ENCODE results near the gene VPS35. TPM values are rescaled to one million over a fixed set of nuclear protein-coding genes. Genes with fewer than 3 reads are reported as not detected.

The VPS35 gene
- total and polyA plus RNA-seq, 2 of the 13 experiments (the other 11 are each of a cell fraction or from before 2014, with no cell fraction given) = 30.7 to 136 TPM

GRCh38 chr16:46721885-46722284 lies 32.9 kb upstream of the VPS35 start:
- 0 out of 5 replicates have a peak, but pooled peaks cover 0 to 3% of the 10 kb centered on the region in 2 experiments for H3K27me3 ChIP-seq (ENCODE audit: control insufficient read depth in 1 of 2, insufficient read depth in 2 of 2, low read length in 2 of 2)
- no peak overlapping the region for H3K4me3 ChIP-seq (replicated peaks in 1 of 3; ENCODE audit: insufficient read depth in 1 of 3, low read depth in 2 of 3, low read length in 3 of 3)
- DNase-seq (ENCODE audit: low spot score) (no peak), ATAC-seq (no peak), FAIRE-seq (no peak)
- H3K36me3 ChIP-seq (replicated peaks in 1 of 2; ENCODE audit: control insufficient read depth in 1 of 2, insufficient read depth in 2 of 2, low read length in 2 of 2) = no peaks in the 10 kb centered on the region
- no peak overlapping the region for H2AFZ ChIP-seq (ENCODE audit: low read length)
- H3K27ac ChIP-seq (ENCODE audit: extremely low read length, insufficient read depth, low read length) = no peak overlapping the region
- POLR2A ChIA-PET = no interaction called here
- H3K9me3 ChIP-seq (ENCODE audit: low read length) = no peaks in the 10 kb centered on the region
- in situ Hi-C loops (cut with HindIII; ENCODE audit: extremely low pct_ligation_motif_present, low pct_unique_long_range_greater_than_20kb) (no loop called here), intact Hi-C loops (cut with micrococcal nuclease; ENCODE audit: unreplicated experiment) (no loop called here)
- no peak overlapping the region for H3K9ac ChIP-seq (ENCODE audit: insufficient read depth, low read depth, low read length)
- H3K4me1 ChIP-seq (ENCODE audit: insufficient read depth, low read length) = no peaks in the 10 kb centered on the region
- H3K79me2 ChIP-seq (ENCODE audit: insufficient read depth, low read length) = no peaks in the 10 kb centered on the region
- no peak for TF ChIP-seq MED1 (CRISPR knock-in tag; IDR thresholded peaks at IDR 0.05)
- no peak for TF ChIP-seq RFXAP (CRISPR knock-in tag; IDR thresholded peaks at IDR 0.05; ENCODE audit: borderline replicate concordance)
- TF ChIP-seq ZSCAN30 (CRISPR knock-in tag; IDR thresholded peaks at IDR 0.05) = no peak
- no peak for TF ChIP-seq KLF9 (CRISPR knock-in tag; IDR thresholded peaks at IDR 0.05; ENCODE audit: low read depth)
- no peak for TF ChIP-seq ZNF720 (CRISPR knock-in tag; IDR thresholded peaks at IDR 0.05)
- TF ChIP-seq JARID2 (CRISPR knock-in tag; IDR thresholded peaks at IDR 0.05; ENCODE audit: insufficient replicate concordance) = no peak
- TF ChIP-seq ZNF232 (CRISPR knock-in tag; IDR thresholded peaks at IDR 0.05; ENCODE audit: borderline replicate concordance) = no peak
- BruUV-seq (replicated peaks) = no TSS peak
- H3K4me2 ChIP-seq (ENCODE audit: low read depth, low read length) = no peak overlapping the region
- H4K20me1 ChIP-seq (ENCODE audit: insufficient read depth, low read length) = no peaks in the 10 kb centered on the region
- CTCF ChIA-PET (ENCODE audit: low intra/inter-chr PET ratio, low total read pairs) = no interaction called here
- WGBS (ENCODE audit: low lambda C conversion rate) = 31% methylated on average over 4 of the region's 4 CpGs

GRCh38 chr16:46720619-46721018 lies 31.6 kb upstream of the VPS35 start:
- H3K9me3 ChIP-seq (ENCODE audit: low read length) = no peaks in the 10 kb centered on the region
- H4K20me1 ChIP-seq (ENCODE audit: insufficient read depth, low read length) = no peaks in the 10 kb centered on the region
- 63% methylated on average over 2 of the region's 2 CpGs for WGBS (ENCODE audit: low lambda C conversion rate)
- ChIA-PET POLR2A (no interaction called here), CTCF (ENCODE audit: low intra/inter-chr PET ratio, low total read pairs) (no interaction called here)
- H3K9ac ChIP-seq (ENCODE audit: insufficient read depth, low read depth, low read length) = no peak overlapping the region
- no peaks in the 10 kb centered on the region for H3K79me2 ChIP-seq (ENCODE audit: insufficient read depth, low read length)
- H3K27ac ChIP-seq (ENCODE audit: extremely low read length, insufficient read depth, low read length) = no peak overlapping the region
- intact Hi-C loops (cut with micrococcal nuclease; ENCODE audit: unreplicated experiment) = no loop called here
- no peak for DNase-seq (ENCODE audit: low spot score)
- H3K27me3 ChIP-seq (ENCODE audit: control insufficient read depth in 1 of 2, insufficient read depth in 2 of 2, low read length in 2 of 2) = 0 out of 5 replicates have a peak, but pooled peaks cover 0 to 3% of the 10 kb centered on the region in 2 experiments
- no peak overlapping the region for H3K4me3 ChIP-seq (replicated peaks in 1 of 3; ENCODE audit: insufficient read depth in 1 of 3, low read depth in 2 of 3, low read length in 3 of 3)
- H3K4me1 ChIP-seq (ENCODE audit: insufficient read depth, low read length) = no peaks in the 10 kb centered on the region
- ATAC-seq = peak; percentile 29
- in situ Hi-C loops (cut with HindIII; ENCODE audit: extremely low pct_ligation_motif_present, low pct_unique_long_range_greater_than_20kb) = no loop called here
- H2AFZ ChIP-seq (ENCODE audit: low read length) = no peak overlapping the region
- no peak overlapping the region for H3K4me2 ChIP-seq (ENCODE audit: low read depth, low read length)
- no peak for FAIRE-seq
- H3K36me3 ChIP-seq (replicated peaks in 1 of 2; ENCODE audit: control insufficient read depth in 1 of 2, insufficient read depth in 2 of 2, low read length in 2 of 2) = no peaks in the 10 kb centered on the region
- no TSS peak for BruUV-seq (replicated peaks)
- TF ChIP-seq, protein P1, sequence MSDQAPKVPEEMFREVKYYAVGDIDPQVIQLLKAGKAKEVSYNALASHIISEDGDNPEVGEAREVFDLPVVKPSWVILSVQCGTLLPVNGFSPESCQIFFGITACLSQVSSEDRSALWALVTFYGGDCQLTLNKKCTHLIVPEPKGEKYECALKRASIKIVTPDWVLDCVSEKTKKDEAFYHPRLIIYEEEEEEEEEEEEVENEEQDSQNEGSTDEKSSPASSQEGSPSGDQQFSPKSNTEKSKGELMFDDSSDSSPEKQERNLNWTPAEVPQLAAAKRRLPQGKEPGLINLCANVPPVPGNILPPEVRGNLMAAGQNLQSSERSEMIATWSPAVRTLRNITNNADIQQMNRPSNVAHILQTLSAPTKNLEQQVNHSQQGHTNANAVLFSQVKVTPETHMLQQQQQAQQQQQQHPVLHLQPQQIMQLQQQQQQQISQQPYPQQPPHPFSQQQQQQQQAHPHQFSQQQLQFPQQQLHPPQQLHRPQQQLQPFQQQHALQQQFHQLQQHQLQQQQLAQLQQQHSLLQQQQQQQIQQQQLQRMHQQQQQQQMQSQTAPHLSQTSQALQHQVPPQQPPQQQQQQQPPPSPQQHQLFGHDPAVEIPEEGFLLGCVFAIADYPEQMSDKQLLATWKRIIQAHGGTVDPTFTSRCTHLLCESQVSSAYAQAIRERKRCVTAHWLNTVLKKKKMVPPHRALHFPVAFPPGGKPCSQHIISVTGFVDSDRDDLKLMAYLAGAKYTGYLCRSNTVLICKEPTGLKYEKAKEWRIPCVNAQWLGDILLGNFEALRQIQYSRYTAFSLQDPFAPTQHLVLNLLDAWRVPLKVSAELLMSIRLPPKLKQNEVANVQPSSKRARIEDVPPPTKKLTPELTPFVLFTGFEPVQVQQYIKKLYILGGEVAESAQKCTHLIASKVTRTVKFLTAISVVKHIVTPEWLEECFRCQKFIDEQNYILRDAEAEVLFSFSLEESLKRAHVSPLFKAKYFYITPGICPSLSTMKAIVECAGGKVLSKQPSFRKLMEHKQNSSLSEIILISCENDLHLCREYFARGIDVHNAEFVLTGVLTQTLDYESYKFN (CRISPR knock-in tag; conservative IDR thresholded peaks at IDR 0.05) = no peak
- no peak for TF ChIP-seq ZNF496 (CRISPR knock-in tag; IDR thresholded peaks at IDR 0.05; ENCODE audit: insufficient replicate concordance)
- TF ChIP-seq SOX6 (IDR thresholded peaks at IDR 0.05) = no peak
- TF ChIP-seq SOX6 (CRISPR knock-in tag; IDR thresholded peaks at IDR 0.05) = no peak
- no peak for TF ChIP-seq NFRKB (IDR thresholded peaks at IDR 0.05)
- no peak for TF ChIP-seq SNAPC2 (CRISPR knock-in tag; IDR thresholded peaks at IDR 0.05)
- TF ChIP-seq, protein P2, sequence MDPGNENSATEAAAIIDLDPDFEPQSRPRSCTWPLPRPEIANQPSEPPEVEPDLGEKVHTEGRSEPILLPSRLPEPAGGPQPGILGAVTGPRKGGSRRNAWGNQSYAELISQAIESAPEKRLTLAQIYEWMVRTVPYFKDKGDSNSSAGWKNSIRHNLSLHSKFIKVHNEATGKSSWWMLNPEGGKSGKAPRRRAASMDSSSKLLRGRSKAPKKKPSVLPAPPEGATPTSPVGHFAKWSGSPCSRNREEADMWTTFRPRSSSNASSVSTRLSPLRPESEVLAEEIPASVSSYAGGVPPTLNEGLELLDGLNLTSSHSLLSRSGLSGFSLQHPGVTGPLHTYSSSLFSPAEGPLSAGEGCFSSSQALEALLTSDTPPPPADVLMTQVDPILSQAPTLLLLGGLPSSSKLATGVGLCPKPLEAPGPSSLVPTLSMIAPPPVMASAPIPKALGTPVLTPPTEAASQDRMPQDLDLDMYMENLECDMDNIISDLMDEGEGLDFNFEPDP (CRISPR knock-in tag; conservative IDR thresholded peaks at IDR 0.05) = no peak
- TF ChIP-seq ZNF691 (CRISPR knock-in tag; IDR thresholded peaks at IDR 0.05; ENCODE audit: borderline replicate concordance, low read depth) = no peak
